IMR-90 (cell line): Measurements from ENCODE around the gene EPS15. TPM values are rescaled to one million over a fixed set of nuclear protein-coding genes. Genes with fewer than 3 reads are reported as not detected.

Experiments
- ATAC-seq: fragments of 200-7000 bp; cut with Tn5 transposase; 2 replicates; pipeline ENCODE4 v1.9.1; 2020; ENCODE audit warnings: low read depth, mild to moderate bottlenecking, moderate library complexity
- BruUV-seq: library from RNA; stranded (reverse); fragments of 400-500 nt; replicated peaks from 2 replicates; lab custom pipeline; 2021; lab: Mats Ljungman, UMichigan
- CTCF ChIA-PET: fragments of 300-600 bp; formaldehyde crosslinking; extraction: SDS; loops from one replicate; lab custom pipeline; 2021; ENCODE audit warnings: antibody characterized with exemption; lab: Yijun Ruan, JAX
- POLR2A ChIA-PET: fragments of 300-600 bp; sonication (Branson Sonifier 250); formaldehyde crosslinking; loops from one replicate; lab custom pipeline; 2022; ENCODE audit warnings: antibody characterized with exemption; ENCODE audit not compliant: unreplicated experiment; lab: Charles Lee
- DNase-seq: peaks from one replicate; pipeline ENCODE4 v3.0.0; 2013
- H2AFZ ChIP-seq: replicated peaks from 2 replicates; pipeline ENCODE3; 2013; ENCODE audit warnings: low read length, mild to moderate bottlenecking; ENCODE audit not compliant: poor library complexity
- H2AK5ac ChIP-seq: 2 replicates; pipeline ENCODE4 v1.6.1; 2013; ENCODE audit warnings: low read depth, low read length, inconsistent platforms
- H2AK9ac ChIP-seq: replicated peaks from 2 replicates; pipeline ENCODE3; 2013; ENCODE audit warnings: mild to moderate bottlenecking, low read depth, low read length, moderate library complexity; ENCODE audit not compliant: poor library complexity
- H2BK120ac ChIP-seq: 2 replicates; pipeline ENCODE4 v1.6.1; 2013; ENCODE audit warnings: low read depth, low read length, inconsistent platforms
- H2BK15ac ChIP-seq: 3 replicates; pipeline ENCODE4 v1.6.1; 2013; ENCODE audit warnings: low read depth, low read length, inconsistent platforms
- H2BK20ac ChIP-seq: 2 replicates; pipeline ENCODE4 v1.6.1; 2013; ENCODE audit warnings: low read depth, mild to moderate bottlenecking, inconsistent platforms, low read length, moderate library complexity
- H2BK5ac ChIP-seq: 2 replicates; pipeline ENCODE4 v1.6.1; 2013; ENCODE audit warnings: mild to moderate bottlenecking, low read depth, low read length, inconsistent platforms; ENCODE audit not compliant: poor library complexity, severe bottlenecking
- H3K14ac ChIP-seq: replicated peaks from 2 replicates; pipeline ENCODE4 v1.6.1; 2013; ENCODE audit warnings: low read depth, low read length, inconsistent platforms
- H3K18ac ChIP-seq: 2 replicates; pipeline ENCODE4 v1.6.1; 2013; ENCODE audit warnings: low read depth, low read length, control low read depth
- H3K23ac ChIP-seq: 2 replicates; pipeline ENCODE4 v1.6.1; 2013; ENCODE audit warnings: low read depth, low read length, inconsistent platforms
- H3K27ac ChIP-seq: 2 replicates; pipeline ENCODE4 v1.5.1; 2013; ENCODE audit warnings: mild to moderate bottlenecking, control low read depth, low read length; ENCODE audit not compliant: insufficient read depth
- H3K27me3 ChIP-seq: 2 replicates; pipeline ENCODE4 v1.6.1; 2013; ENCODE audit warnings: low read length; ENCODE audit not compliant: control insufficient read depth, insufficient read depth
- H3K36me3 ChIP-seq: 2 replicates; pipeline ENCODE4 v1.6.1; 2013; ENCODE audit warnings: low read length, mixed read lengths; ENCODE audit not compliant: control insufficient read depth, insufficient read depth
- H3K4ac ChIP-seq: 2 replicates; pipeline ENCODE4 v1.6.1; 2013; ENCODE audit warnings: low read depth, low read length, inconsistent platforms
- H3K4me1 ChIP-seq: 2 replicates; pipeline ENCODE4 v1.6.1; 2013; ENCODE audit warnings: low read length, mixed read lengths; ENCODE audit not compliant: control insufficient read depth, insufficient read depth
- H3K4me2 ChIP-seq: 2 replicates; pipeline ENCODE4 v1.6.1; 2013; ENCODE audit warnings: low read depth, mild to moderate bottlenecking, control low read depth, low read length, moderate library complexity
- H3K4me3 ChIP-seq: 2 replicates; pipeline ENCODE4 v1.5.1; 2013; ENCODE audit warnings: low read depth, mild to moderate bottlenecking, control low read depth, low read length, moderate library complexity; ENCODE audit not compliant: insufficient read depth
- H3K56ac ChIP-seq: 2 replicates; pipeline ENCODE4 v1.6.1; 2013; ENCODE audit warnings: low read length, inconsistent platforms; ENCODE audit not compliant: insufficient read depth; ENCODE audit errors: extremely low read depth
- H3K79me1 ChIP-seq, 2 experiments: 2 replicates each; pipeline ENCODE4 v1.6.1; 2013; ENCODE audit warnings: low read length in 2 of 2, inconsistent platforms in 1 of 2, low read depth in 1 of 2
- H3K9ac ChIP-seq: 2 replicates; pipeline ENCODE4 v1.6.1; 2013; ENCODE audit warnings: low read depth, low read length, control low read depth
- H3K9me1 ChIP-seq: 2 replicates; pipeline ENCODE4 v1.6.1; 2013; ENCODE audit warnings: low read length, inconsistent platforms; ENCODE audit not compliant: insufficient read depth
- H3K9me3 ChIP-seq: 2 replicates; pipeline ENCODE4 v1.6.1; 2013; ENCODE audit warnings: low read length; ENCODE audit not compliant: control insufficient read depth, insufficient read depth
- H4K20me1 ChIP-seq: 2 replicates; pipeline ENCODE4 v1.6.1; 2013; ENCODE audit warnings: low read length, inconsistent platforms; ENCODE audit not compliant: insufficient read depth
- H4K5ac ChIP-seq: 2 replicates; pipeline ENCODE4 v1.6.1; 2013; ENCODE audit warnings: mild to moderate bottlenecking, low read depth, low read length, control low read depth
- H4K8ac ChIP-seq, 2 experiments: 2 replicates each; pipeline ENCODE4 v1.6.1; 2013; ENCODE audit warnings: low read depth in 2 of 2, low read length in 2 of 2, control low read depth in 1 of 2, inconsistent platforms in 1 of 2
- H4K91ac ChIP-seq: 2 replicates; pipeline ENCODE4 v1.6.1; 2013; ENCODE audit warnings: low read depth, low read length, inconsistent platforms; ENCODE audit not compliant: insufficient read depth
- BHLHE40 ChIP-seq: fragments of 150-350 bp; IDR thresholded peaks from 2 replicates; pipeline ENCODE4 v1.6.1; 2016; ENCODE audit warnings: mild to moderate bottlenecking, low read depth, low read length
- CEBPB ChIP-seq: IDR thresholded peaks from 2 replicates; pipeline ENCODE4 v1.6.1; 2012; ENCODE audit warnings: low read depth, low read length, improper control_type of control experiment
- ELK1 ChIP-seq: fragments of 150-350 bp; IDR thresholded peaks from 2 replicates; pipeline ENCODE4 v1.6.1; 2016; ENCODE audit warnings: low read depth, mild to moderate bottlenecking, low read length, moderate library complexity, borderline replicate concordance
- WGBS, 2 experiments: methylation state at CpG; one replicate each; pipeline versions ENCODE4 v1.1.5 to v1.1.7; 2013; ENCODE audit warnings: missing lambda C conversion rate in 2 of 2; ENCODE audit not compliant: insufficient read length in 1 of 2; ENCODE audit errors: extremely low coverage in 2 of 2; 5-methylcytosine and 5-hydroxymethylcytosine counted together
- dilution Hi-C: fragments of 300-500 bp; cut with HindIII; formaldehyde crosslinking; loops from one replicate; pipeline ENCODE4 v1.14.3; 2018; ENCODE audit warnings: low sequenced_read_pairs; ENCODE audit not compliant: unreplicated experiment
- in situ Hi-C: fragments of 300-500 bp; cut with MboI; formaldehyde crosslinking; loops from 3 replicates; pipeline ENCODE4 v1.14.3; 2019; ENCODE audit warnings: low sequenced_read_pairs, inconsistent platforms, mixed read lengths
- intact Hi-C: fragments of 100-400 bp; cut with micrococcal nuclease; formaldehyde crosslinking; loops from 2 replicates; pipeline ENCODE4 v1.10.0; 2022
- polyA plus RNA-seq, 3 experiments: library from polyadenylated mRNA; depleted of rRNA; stranded (reverse); fragments of >200 nt; gene quantifications; 2 replicates each; pipeline ENCODE4 v1.2.3, GENCODE V29; 2012; ENCODE audit warnings: low replicate concordance in 1 of 3
- total RNA-seq: library from RNA; depleted of rRNA; stranded (reverse); fragments of >200 nt; gene quantifications from 2 replicates; pipeline ENCODE4 v1.2.3, GENCODE V29; 2012

The EPS15 gene
- total and polyA plus RNA-seq, 2 of the 4 experiments (the other 2 are of a cell fraction): 17.6 to 38.0 TPM

- no CpG with 5 or more reads among the region's 3 CpGs for WGBS, 2 experiments
- no TSS peak for BruUV-seq
- Histone ChIP-seq H2AFZ (no peak overlapping the region), H3K18ac (no peak overlapping the region), H4K8ac (no peak overlapping the region), H2BK120ac (no peak overlapping the region), H3K14ac (no peak overlapping the region), H3K23ac (no peak overlapping the region), H3K9ac (no peak overlapping the region), H3K9me1 (peaks cover 3% of the 10 kb centered on the region; the same call in 1 of the 2 replicates), H3K9me3 (no peaks in the 10 kb centered on the region), H3K36me3 (no peaks in the 10 kb centered on the region), H2BK15ac (no peak overlapping the region), H3K56ac (no peak overlapping the region), H3K4me1 (peaks cover 3% of the 10 kb centered on the region), H3K79me1 (no peaks in the 10 kb centered on the region), H4K20me1 (no peaks in the 10 kb centered on the region), H3K4me3 (no peak overlapping the region), H2AK5ac (no peak overlapping the region), H3K4me2 (no peak overlapping the region), H3K27me3 (no peaks in the 10 kb centered on the region), H3K4ac (no peak overlapping the region), H2AK9ac (no peak overlapping the region), H3K27ac (no peak overlapping the region), H2BK20ac (no peak overlapping the region), H2BK5ac (no peak overlapping the region), H4K5ac (no peak overlapping the region), H4K91ac (no peak overlapping the region)
- no peak for TF ChIP-seq CEBPB
- TF ChIP-seq BHLHE40: no peak
- TF ChIP-seq ELK1: no peak
- ChIA-PET POLR2A (no interaction called here), CTCF (interaction anchor here (0.9 kb wide), 1 partner anchor 74 kb away, joined by 3 read pairs; no protein-coding TSS in a partner anchor)
- intact Hi-C loops: no loop called here
- in situ Hi-C loops: no loop called here
- no peak for ATAC-seq
- no peak for DNase-seq
- dilution Hi-C loops: no loop called here
Measured at GRCh38 chr1:51553911-51554310, 34.8 kb upstream of the EPS15 start.
